HepG2 (cell line): ENCODE data around the gene PRH2. TPM values are rescaled to one million over a fixed set of nuclear protein-coding genes. Genes with fewer than 3 reads are reported as not detected.

ENCODE experiments used
- ATAC-seq: fragments of 200-7000 bp; cut with Tn5 transposase; 3 replicates; pipeline ENCODE4 v1.9.1; 2020; ENCODE audit warnings: mild to moderate bottlenecking, moderate library complexity
- BruUV-seq: library from RNA; stranded (reverse); fragments of 400-500 nt; replicated peaks from 2 replicates; lab custom pipeline; 2021; lab: Mats Ljungman, UMichigan
- CTCF ChIA-PET: fragments of 300-600 bp; formaldehyde crosslinking; extraction: SDS; loops from one replicate; lab custom pipeline; 2021; ENCODE audit warnings: low total read pairs, inconsistent platforms, low intra/inter-chr PET ratio; lab: Yijun Ruan, JAX
- POLR2A ChIA-PET: fragments of 350-600 bp; sonication (Branson Sonifier 250); formaldehyde crosslinking; loops from one replicate; lab custom pipeline; 2020; ENCODE audit warnings: antibody characterized with exemption, inconsistent platforms; lab: Yijun Ruan, JAX
- DNase-seq: peaks from one replicate; pipeline ENCODE4 v3.0.0-alpha.2; 2015; ENCODE audit warnings: low spot score
- FAIRE-seq: peaks from 3 replicates; lab custom pipeline; 2011; peaks lifted over from hg19 to GRCh38; lab: Jason Lieb, UNC
- H2AFZ ChIP-seq: one replicate; pipeline ENCODE4 v1.6.1; 2011; ENCODE audit warnings: low read length, inconsistent platforms
- H3K27ac ChIP-seq: fragments of 300-600 bp; 3 replicates; pipeline ENCODE4 v1.8.0; 2011; ENCODE audit warnings: mixed run types, mild to moderate bottlenecking, mixed read lengths, low read length, inconsistent platforms; ENCODE audit not compliant: insufficient read depth; ENCODE audit errors: extremely low read length
- H3K27me3 ChIP-seq, 2 experiments: fragments of 200-600 bp in 1 of 2; 2 replicates in 1 of 2; 3 replicates in 1 of 2; pipeline versions ENCODE4 v1.6.0 to v1.8.0; 2011; ENCODE audit warnings: low read length in 2 of 2, mild to moderate bottlenecking in 2 of 2, moderate library complexity in 2 of 2, inconsistent platforms in 1 of 2; ENCODE audit not compliant: insufficient read depth in 2 of 2, control insufficient read depth in 1 of 2
- H3K36me3 ChIP-seq, 2 experiments: fragments of 200-600 bp in 1 of 2; replicated peaks in 1 of 2; 2 replicates in 1 of 2; 3 replicates in 1 of 2; pipeline versions ENCODE4 v1.5.1 to v1.8.0; 2011; ENCODE audit warnings: low read length in 2 of 2, inconsistent platforms in 1 of 2; ENCODE audit not compliant: insufficient read depth in 2 of 2, control insufficient read depth in 1 of 2
- H3K4me1 ChIP-seq: 2 replicates; pipeline ENCODE4 v1.5.1; 2012; ENCODE audit warnings: low read length, inconsistent platforms; ENCODE audit not compliant: insufficient read depth
- H3K4me2 ChIP-seq: 2 replicates; pipeline ENCODE4 v1.6.0; 2011; ENCODE audit warnings: low read depth, low read length, inconsistent platforms
- H3K4me3 ChIP-seq, 3 experiments: fragments of 200-600 bp in 1 of 3; sonication (generic), shearing (Covaris generic) in 1 of 3; replicated peaks in 1 of 3; 2 replicates each; pipeline ENCODE4 v1.5.1; 2011 to 2016; ENCODE audit warnings: low read length in 3 of 3, inconsistent platforms in 2 of 3, low read depth in 2 of 3, mild to moderate bottlenecking in 2 of 3, control low read depth in 1 of 3, mixed read lengths in 1 of 3; ENCODE audit not compliant: insufficient read depth in 1 of 3
- H3K79me2 ChIP-seq: one replicate; pipeline ENCODE4 v1.6.1; 2011; ENCODE audit warnings: low read length, inconsistent platforms; ENCODE audit not compliant: insufficient read depth
- H3K9ac ChIP-seq: 2 replicates; pipeline ENCODE4 v1.6.0; 2011; ENCODE audit warnings: mild to moderate bottlenecking, low read depth, low read length, inconsistent platforms; ENCODE audit not compliant: insufficient read depth
- H3K9me3 ChIP-seq: 2 replicates; pipeline ENCODE4 v1.5.1; 2012; ENCODE audit warnings: mild to moderate bottlenecking, low read length
- H4K20me1 ChIP-seq: 2 replicates; pipeline ENCODE4 v1.6.0; 2011; ENCODE audit warnings: inconsistent platforms, mild to moderate bottlenecking, low read length, moderate library complexity; ENCODE audit not compliant: insufficient read depth
- CEBPB ChIP-seq: IDR thresholded peaks from 2 replicates; pipeline ENCODE4 v1.6.1; 2011; ENCODE audit warnings: low read depth, low read length, improper control_type of control experiment, borderline replicate concordance
- HHEX ChIP-seq: IDR thresholded peaks from 2 replicates; pipeline ENCODE4 v1.6.1; 2016; ENCODE audit warnings: control low read depth
- HNRNPH1 ChIP-seq: fragments of 200-400 bp; formaldehyde crosslinking; optimal IDR thresholded peaks from 2 replicates; pipeline ENCODE3; 2017; ENCODE audit warnings: mild to moderate bottlenecking, low read depth, low read length
- ZFP82 ChIP-seq: sonication (generic); formaldehyde crosslinking; IDR thresholded peaks from 2 replicates; pipeline ENCODE4 v1.5.1; 2020; ENCODE audit warnings: mild to moderate bottlenecking, missing genetic modification reagents, borderline replicate concordance
- ZNF780A ChIP-seq: sonication (generic); formaldehyde crosslinking; IDR thresholded peaks from 2 replicates; pipeline ENCODE4 v1.8.0; 2022; ENCODE audit warnings: mild to moderate bottlenecking, missing genetic modification reagents, moderate library complexity
- WGBS: methylation state at CpG from one replicate; pipeline ENCODE4 v1.1.6; 2017; ENCODE audit warnings: low lambda C conversion rate; 5-methylcytosine and 5-hydroxymethylcytosine counted together
- in situ Hi-C: cut with HindIII; loops from 2 replicates; pipeline ENCODE4 v1.10.0; 2017; ENCODE audit warnings: low pct_unique_long_range_greater_than_20kb; ENCODE audit not compliant: extremely low pct_ligation_motif_present
- intact Hi-C: fragments of 100-400 bp; cut with micrococcal nuclease; formaldehyde crosslinking; loops from one replicate; pipeline ENCODE4 v1.10.0; 2022; ENCODE audit not compliant: unreplicated experiment
- polyA plus RNA-seq, 8 experiments: library from polyadenylated mRNA; depleted of rRNA in 3 of 8; stranded (reverse) in 7 of 8; unstranded in 1 of 8; fragments of >200 nt; fragmentation: Illumina TruSeq in 4 of 8; extraction: Trizol in 4 of 8; gene quantifications; 2 replicates each; pipeline versions ENCODE4 v1.2.1 to v1.2.3, GENCODE V29; 2011 to 2016; ENCODE audit warnings: low read depth in 4 of 8, missing spikeins in 1 of 8, mixed read lengths in 1 of 8; ENCODE audit not compliant: insufficient read depth in 1 of 8
- total RNA-seq, 5 experiments: library from RNA; depleted of rRNA; stranded (reverse); fragments of >200 nt; fragmentation: Illumina TruSeq; extraction: Trizol; gene quantifications; 2 replicates each; pipeline ENCODE4 v1.2.3, GENCODE V29; 2016; ENCODE audit warnings: low read depth in 1 of 5

PRH2 gene
- total and polyA plus RNA-seq, 2 of the 13 experiments (the other 11 are each of a cell fraction or from before 2014, with no cell fraction given) = 0.24 to 0.48 TPM

DNA sequence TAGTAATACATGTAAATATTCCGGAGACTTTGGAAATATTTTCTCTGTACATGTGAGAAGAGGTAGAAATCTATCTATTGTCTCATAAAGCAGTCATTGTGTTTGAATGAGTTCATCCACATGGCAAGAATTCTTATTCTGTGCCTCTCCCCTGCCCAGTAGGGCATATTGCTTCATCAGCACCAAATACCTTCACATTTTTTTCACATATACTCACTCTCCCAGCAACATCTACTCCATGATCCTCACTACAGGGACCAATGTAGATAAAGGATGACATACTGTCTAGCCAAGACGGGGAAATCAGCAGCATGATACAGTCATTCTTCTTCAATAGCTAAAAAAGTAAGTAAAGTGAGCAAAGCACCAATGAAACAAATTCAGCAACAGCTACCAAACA, 11.4 kb downstream of the PRH2 start:
- no peak overlapping the region for H3K4me3 ChIP-seq
- no peak overlapping the region for H2AFZ ChIP-seq
- peaks cover 13% of the 10 kb centered on the region for H3K4me1 ChIP-seq
- intact Hi-C loops = no loop called here
- TF ChIP-seq CEBPB (0 out of 2 replicates have a peak, but pooled peaks have one; percentile 21), HHEX (no peak)
- TF ChIP-seq, all 625 proteins: peak for 1
- FAIRE-seq = no peak
- Histone ChIP-seq H3K36me3 (no peaks in the 10 kb centered on the region), H3K9ac (no peak overlapping the region), H3K27ac (no peak overlapping the region), H3K79me2 (no peaks in the 10 kb centered on the region), H3K4me2 (no peak overlapping the region), H3K27me3 (no peaks in the 10 kb centered on the region), H4K20me1 (no peaks in the 10 kb centered on the region), H3K9me3 (0 out of 2 replicates have a peak, but pooled peaks cover 3% of the 10 kb centered on the region)
- BruUV-seq = no TSS peak
- CTCF ChIA-PET = no interaction called here
- POLR2A ChIA-PET = no interaction called here
- in situ Hi-C loops = no loop called here
- 96% methylated on average over 2 of the region's 2 CpGs for WGBS
- peak; percentile 23 for DNase-seq
- ATAC-seq = no peak

DNA sequence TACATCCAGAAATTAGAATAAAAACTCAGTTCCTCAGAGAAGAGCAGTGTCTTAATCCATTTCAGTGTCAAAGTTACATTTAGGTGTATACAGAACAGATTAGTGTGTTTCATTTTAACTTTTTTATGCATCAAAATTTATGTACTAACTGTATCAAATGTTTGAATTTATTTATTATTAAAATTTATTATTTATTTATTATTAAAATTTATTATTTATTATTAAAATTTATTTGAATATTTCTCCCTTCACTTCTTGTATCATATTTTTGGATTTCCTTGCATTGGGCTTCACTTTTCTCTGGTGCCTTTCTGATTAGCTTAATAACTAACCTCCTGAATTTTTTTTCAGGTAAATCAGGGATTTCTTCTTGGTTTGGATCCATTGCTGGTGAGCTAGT, 12.3 kb downstream of the PRH2 start:
- ChIA-PET POLR2A (no interaction called here), CTCF (no interaction called here)
- in situ Hi-C loops = no loop called here
- Histone ChIP-seq H2AFZ (no peak overlapping the region), H3K79me2 (no peaks in the 10 kb centered on the region), H3K4me1 (peaks cover 13% of the 10 kb centered on the region), H3K9ac (no peak overlapping the region), H3K9me3 (0 out of 2 replicates have a peak, but pooled peaks cover 3% of the 10 kb centered on the region), H3K4me3 (no peak overlapping the region), H3K4me2 (no peak overlapping the region), H3K27ac (no peak overlapping the region), H4K20me1 (no peaks in the 10 kb centered on the region), H3K27me3 (no peaks in the 10 kb centered on the region), H3K36me3 (no peaks in the 10 kb centered on the region)
- BruUV-seq = no TSS peak
- intact Hi-C loops = no loop called here
- ATAC-seq = no peak
- TF ChIP-seq ZNF780A (no peak), ZFP82 (CRISPR knock-in tag) (no peak), HNRNPH1 (no peak)
- no peak for FAIRE-seq
- no peak for DNase-seq
